CD14-positive monocyte (primary cell): Measurements from ENCODE around the gene RITA1. TPM values are rescaled to one million over a fixed set of nuclear protein-coding genes. Genes with fewer than 3 reads are reported as not detected.

Experiments used
- DNase-seq, 3 donors: peaks; one replicate each; pipeline ENCODE4 v3.0.0-alpha.2; 2011 to 2022
- H2AFZ ChIP-seq: 2 replicates; pipeline ENCODE4 v1.6.0; 2012; ENCODE audit warnings: mild to moderate bottlenecking, low read depth, low read length, inconsistent platforms; ENCODE audit not compliant: insufficient read depth, poor library complexity, severe bottlenecking
- H3K27ac ChIP-seq, 2 donors: 1 replicate in 1 of 2; 2 replicates in 1 of 2; pipeline ENCODE4 v1.5.1; 2012 to 2013; ENCODE audit warnings: low read length in 2 of 2, control low read depth in 1 of 2, inconsistent platforms in 1 of 2, low read depth in 1 of 2, mild to moderate bottlenecking in 1 of 2
- H3K27me3 ChIP-seq, 2 donors: one replicate each; pipeline versions ENCODE4 v1.6.0 to v1.6.1; 2011 to 2013; ENCODE audit warnings: low read length in 2 of 2; ENCODE audit not compliant: control insufficient read depth in 2 of 2, insufficient read depth in 2 of 2
- H3K36me3 ChIP-seq, 2 donors: replicated peaks in 1 of 2; 1 replicate in 1 of 2; 2 replicates in 1 of 2; pipeline versions ENCODE4 v1.5.1 to v1.6.1; 2012 to 2013; ENCODE audit warnings: low read length in 2 of 2, control low read depth in 1 of 2, inconsistent platforms in 1 of 2, mild to moderate bottlenecking in 1 of 2; ENCODE audit not compliant: insufficient read depth in 2 of 2, control insufficient read depth in 1 of 2
- H3K4me1 ChIP-seq, 2 donors: 1 replicate in 1 of 2; 2 replicates in 1 of 2; pipeline versions ENCODE4 v1.5.1 to v1.6.1; 2012 to 2013; ENCODE audit warnings: low read length in 2 of 2, control low read depth in 1 of 2, inconsistent platforms in 1 of 2, mild to moderate bottlenecking in 1 of 2, moderate library complexity in 1 of 2; ENCODE audit not compliant: insufficient read depth in 2 of 2, control insufficient read depth in 1 of 2
- H3K4me2 ChIP-seq: replicated peaks from 2 replicates; pipeline ENCODE3; 2012; ENCODE audit warnings: low read length, moderate library complexity, mild to moderate bottlenecking; ENCODE audit not compliant: poor library complexity, severe bottlenecking; ENCODE audit errors: extremely low read depth
- H3K4me3 ChIP-seq, 3 experiments: fragments of 200-600 bp in 1 of 3; sonication (generic) in 1 of 3; replicated peaks in 1 of 3; 1 replicate in 2 of 3; 2 replicates in 1 of 3; pipeline ENCODE4 v1.5.1; 2011 to 2013; ENCODE audit warnings: low read length in 3 of 3, mild to moderate bottlenecking in 3 of 3, control low read depth in 2 of 3, low read depth in 2 of 3, inconsistent platforms in 1 of 3, moderate library complexity in 1 of 3
- H3K79me2 ChIP-seq: 2 replicates; pipeline ENCODE4 v1.6.0; 2012; ENCODE audit warnings: mild to moderate bottlenecking, control low read depth, inconsistent platforms, low read length, moderate library complexity; ENCODE audit not compliant: insufficient read depth
- H3K9ac ChIP-seq: 2 replicates; pipeline ENCODE4 v1.6.0; 2017; ENCODE audit warnings: low read length, mild to moderate bottlenecking; ENCODE audit not compliant: insufficient read depth, poor library complexity, severe bottlenecking
- H3K9me3 ChIP-seq, 2 donors: replicated peaks in 1 of 2; 1 replicate in 1 of 2; 2 replicates in 1 of 2; pipeline versions ENCODE4 v1.5.1 to v1.6.1; 2012 to 2013; ENCODE audit warnings: low read length in 2 of 2, control low read depth in 1 of 2; ENCODE audit not compliant: control insufficient read depth in 1 of 2, insufficient read depth in 1 of 2
- H4K20me1 ChIP-seq: 2 replicates; pipeline ENCODE4 v1.6.0; 2012; ENCODE audit warnings: mild to moderate bottlenecking, low read length, control low read depth, moderate library complexity; ENCODE audit not compliant: insufficient read depth
- H3K27ac Mint-ChIP-seq, 7 donors: one replicate each; pipeline ENCODE4 v1.8.0; 2020; ENCODE audit warnings: mild to moderate bottlenecking in 7 of 7, mixed read lengths in 7 of 7, moderate library complexity in 6 of 7, inconsistent platforms in 2 of 7
- H3K27me3 Mint-ChIP-seq, 3 donors: one replicate each; pipeline ENCODE4 v1.8.0; 2021 to 2022; ENCODE audit warnings: low read depth in 3 of 3, mild to moderate bottlenecking in 3 of 3, mixed read lengths in 3 of 3, moderate library complexity in 3 of 3, inconsistent platforms in 1 of 3
- H3K36me3 Mint-ChIP-seq, 2 donors: one replicate each; pipeline ENCODE4 v1.8.0; 2020; ENCODE audit warnings: mixed read lengths in 2 of 2, inconsistent platforms in 1 of 2, mild to moderate bottlenecking in 1 of 2
- H3K4me1 Mint-ChIP-seq: one replicate; pipeline ENCODE4 v1.8.0; 2020; ENCODE audit warnings: mild to moderate bottlenecking, mixed read lengths
- H3K4me3 Mint-ChIP-seq, 2 donors: one replicate each; pipeline ENCODE4 v1.8.0; 2020; ENCODE audit warnings: mild to moderate bottlenecking in 2 of 2, mixed read lengths in 2 of 2, moderate library complexity in 1 of 2
- H3K9me3 Mint-ChIP-seq, 7 donors: one replicate each; pipeline ENCODE4 v1.8.0; 2020 to 2022; ENCODE audit warnings: mixed read lengths in 7 of 7, mild to moderate bottlenecking in 6 of 7, moderate library complexity in 6 of 7, inconsistent platforms in 2 of 7
- CTCF ChIP-seq: fragments of 200-600 bp; IDR thresholded peaks from one replicate; pipeline ENCODE4 v1.8.0; 2022; ENCODE audit warnings: antibody characterized with exemption, mild to moderate bottlenecking
- WGBS: methylation state at CpG from one replicate; pipeline ENCODE4 v1.1.5; 2013; ENCODE audit warnings: missing lambda C conversion rate; ENCODE audit not compliant: insufficient coverage; 5-methylcytosine and 5-hydroxymethylcytosine counted together
- intact Hi-C, 2 donors: fragments of 100-400 bp; cut with micrococcal nuclease; formaldehyde crosslinking; loops; one replicate each; pipeline versions ENCODE4 v1.15.0 to v1.15.1; 2023
- polyA plus RNA-seq, 3 donors: library from polyadenylated mRNA; depleted of rRNA in 1 of 3; unstranded in 2 of 3; stranded (reverse) in 1 of 3; fragments of 300-500 nt in 2 of 3; fragments of >200 nt in 1 of 3; fragmentation: Illumina TruSeq in 2 of 3; gene quantifications; 1 replicate in 2 of 3; 2 replicates in 1 of 3; pipeline ENCODE4 v1.2.3, GENCODE V29; 2012 to 2021

The RITA1 gene
- polyA plus RNA-seq, 3 donors: 4.9 to 17.6 (median 16.4) TPM

- peak overlapping the region; percentile 94 for H3K4me2 ChIP-seq
- no peak overlapping the region for H2AFZ ChIP-seq
- no peaks in the 10 kb centered on the region for H3K9me3 ChIP-seq
- H3K27ac Mint-ChIP-seq: peak overlapping the region in 4 of 7 donors; percentile 47 to 89 (median 72)
- 92% methylated on average over 9 of the region's 16 CpGs for WGBS
- H3K4me1 Mint-ChIP-seq: peaks cover 30% of the 10 kb centered on the region
- intact Hi-C loops: loop anchor here in 1 of 2 donors (10.0 kb wide), 1 partner anchor 282 kb away; the partner anchor contains the start of gene OAS1
- H3K27me3 Mint-ChIP-seq: peaks cover 0 to 1% (median 0%) of the 10 kb centered on the region in 3 donors
- peaks cover 17 to 32% of the 10 kb centered on the region in 2 donors for H3K36me3 ChIP-seq
- H3K27me3 ChIP-seq: no peaks in the 10 kb centered on the region
- H4K20me1 ChIP-seq: peaks cover 15% of the 10 kb centered on the region
- peaks cover 58% of the 10 kb centered on the region for H3K79me2 ChIP-seq
- no peak for TF ChIP-seq CTCF
- H3K36me3 Mint-ChIP-seq: peaks cover 26 to 51% of the 10 kb centered on the region in 2 donors
- peak overlapping the region in 1 of 3 experiments; percentile 94 for H3K4me3 ChIP-seq
- no peak for DNase-seq
- H3K9me3 Mint-ChIP-seq: peaks cover 0 to 2% (median 0%) of the 10 kb centered on the region in 7 donors
- peaks cover 18 to 34% of the 10 kb centered on the region in 2 donors for H3K4me1 ChIP-seq
- peak overlapping the region in 1 of 2 donors; percentile 96 for H3K4me3 Mint-ChIP-seq
- no peak overlapping the region for H3K9ac ChIP-seq
- H3K27ac ChIP-seq: no peak overlapping the region
Measured at GRCh38 chr12:113186666-113187325, 1.3 kb downstream of the RITA1 start.

GRCh38 chr12:113189361-113189760 is 3.8 kb downstream of the RITA1 start:
- peaks cover 25% of the 10 kb centered on the region for H3K4me1 Mint-ChIP-seq
- peaks cover 0 to 2% (median 0%) of the 10 kb centered on the region in 7 donors for H3K9me3 Mint-ChIP-seq
- H3K27me3 Mint-ChIP-seq: peaks cover 0 to 1% (median 0%) of the 10 kb centered on the region in 3 donors

More at GRCh38 chr12:113189361-113189760, 3.8 kb downstream of the RITA1 start:
- H3K36me3 Mint-ChIP-seq: peaks cover 27 to 53% of the 10 kb centered on the region in 2 donors
- H3K27me3 ChIP-seq: no peaks in the 10 kb centered on the region
- no peak overlapping the region for H3K9ac ChIP-seq
- peaks cover 32% of the 10 kb centered on the region for H3K79me2 ChIP-seq
- peak overlapping the region in 1 of 7 donors; percentile 0 for H3K27ac Mint-ChIP-seq
- no peak for DNase-seq
- H3K27ac ChIP-seq: no peak overlapping the region
- no peak overlapping the region for H3K4me3 Mint-ChIP-seq
- no peak overlapping the region for H3K4me3 ChIP-seq
- H3K36me3 ChIP-seq: peaks cover 19 to 38% of the 10 kb centered on the region in 2 donors
- peaks cover 14 to 30% of the 10 kb centered on the region in 2 donors for H3K4me1 ChIP-seq
- H3K9me3 ChIP-seq: no peaks in the 10 kb centered on the region
- TF ChIP-seq CTCF: no peak
- no peak overlapping the region for H2AFZ ChIP-seq
- no CpG with 5 or more reads among the region's 2 CpGs for WGBS
- intact Hi-C loops: loop anchor here in 1 of 2 donors (10.0 kb wide), 1 partner anchor 285 kb away; the partner anchor contains the start of gene OAS1
- H4K20me1 ChIP-seq: peaks cover 3% of the 10 kb centered on the region
- H3K4me2 ChIP-seq: no peak overlapping the region
